Endothelial cell of umbilical vein (primary cell): Measurements from ENCODE around the gene RAB19.

ENCODE experiments used
- POLR2AphosphoS5 ChIP-seq: IDR thresholded peaks from 2 replicates; pipeline ENCODE4 v1.6.1; 2012; ENCODE audit warnings: low read depth, mild to moderate bottlenecking, control low read depth, low read length, moderate library complexity; ENCODE audit not compliant: insufficient read depth
- TF ChIP-seq, protein P1 (sequence below), 2 donors: IDR thresholded peaks; 1 replicate in 1 of 2; 2 replicates in 1 of 2; pipeline ENCODE4 v1.5.1; 2011; ENCODE audit warnings: low read length in 2 of 2, mild to moderate bottlenecking in 2 of 2, moderate library complexity in 2 of 2, control low read depth in 1 of 2, inconsistent platforms in 1 of 2, low read depth in 1 of 2; ENCODE audit not compliant: insufficient read depth in 1 of 2; ENCODE audit errors: extremely low read depth in 1 of 2

DNA sequence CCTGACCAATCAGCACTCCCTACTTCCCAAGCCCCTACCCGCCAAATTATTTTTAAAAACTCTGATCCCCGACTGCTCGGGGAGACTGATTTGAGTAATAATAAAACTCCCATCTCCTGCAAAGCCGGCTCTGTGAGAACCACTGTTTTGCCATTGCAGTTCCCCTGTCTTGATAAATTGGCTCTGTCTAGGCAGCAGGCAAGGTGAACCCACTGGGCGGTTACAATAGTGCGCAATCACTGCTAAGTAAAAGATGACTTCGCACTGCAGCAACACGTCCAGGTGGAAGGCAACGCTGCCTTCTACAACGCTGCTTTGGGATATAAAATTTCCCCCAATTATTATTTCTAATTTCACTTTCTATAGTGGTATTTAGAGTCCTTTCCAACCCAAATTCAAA lies 14.4 kb upstream of the RAB19 start:
- TF ChIP-seq POLR2AphosphoS5 = no peak
- TF ChIP-seq, protein P1, sequence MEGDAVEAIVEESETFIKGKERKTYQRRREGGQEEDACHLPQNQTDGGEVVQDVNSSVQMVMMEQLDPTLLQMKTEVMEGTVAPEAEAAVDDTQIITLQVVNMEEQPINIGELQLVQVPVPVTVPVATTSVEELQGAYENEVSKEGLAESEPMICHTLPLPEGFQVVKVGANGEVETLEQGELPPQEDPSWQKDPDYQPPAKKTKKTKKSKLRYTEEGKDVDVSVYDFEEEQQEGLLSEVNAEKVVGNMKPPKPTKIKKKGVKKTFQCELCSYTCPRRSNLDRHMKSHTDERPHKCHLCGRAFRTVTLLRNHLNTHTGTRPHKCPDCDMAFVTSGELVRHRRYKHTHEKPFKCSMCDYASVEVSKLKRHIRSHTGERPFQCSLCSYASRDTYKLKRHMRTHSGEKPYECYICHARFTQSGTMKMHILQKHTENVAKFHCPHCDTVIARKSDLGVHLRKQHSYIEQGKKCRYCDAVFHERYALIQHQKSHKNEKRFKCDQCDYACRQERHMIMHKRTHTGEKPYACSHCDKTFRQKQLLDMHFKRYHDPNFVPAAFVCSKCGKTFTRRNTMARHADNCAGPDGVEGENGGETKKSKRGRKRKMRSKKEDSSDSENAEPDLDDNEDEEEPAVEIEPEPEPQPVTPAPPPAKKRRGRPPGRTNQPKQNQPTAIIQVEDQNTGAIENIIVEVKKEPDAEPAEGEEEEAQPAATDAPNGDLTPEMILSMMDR (IDR thresholded peaks at IDR 0.05; ENCODE audit: extremely low read depth in 1 of 2, insufficient read depth in 1 of 2, low read depth in 1 of 2, low read length in 2 of 2) = no peak
